GM12878 (cell line): ENCODE data around the gene SIL1. TPM values are rescaled to one million over a fixed set of nuclear protein-coding genes. Genes with fewer than 3 reads are reported as not detected.
A peak's percentile ranks its signal among the peaks of the same experiment; 100 is the strongest.

Experiments used
- ATAC-seq: fragments of 200-7000 bp; cut with Tn5 transposase; 3 replicates; pipeline ENCODE4 v1.9.1; 2020; ENCODE audit warnings: mild to moderate bottlenecking, moderate library complexity
- BruUV-seq: library from RNA; stranded (reverse); fragments of 400-500 nt; replicated peaks from 2 replicates; lab custom pipeline; 2021; lab: Mats Ljungman, UMichigan
- CTCF ChIA-PET: fragments of 300-600 bp; sonication (Branson Sonifier 250); formaldehyde crosslinking; extraction: SDS; loops from one replicate; lab custom pipeline; 2021; ENCODE audit warnings: inconsistent platforms; lab: Yijun Ruan, JAX
- POLR2A ChIA-PET: fragments of 350-600 bp; formaldehyde crosslinking; extraction: SDS; loops from one replicate; lab custom pipeline; 2021; ENCODE audit warnings: inconsistent platforms; lab: Charles Lee
- RAD21 ChIA-PET: fragments of 300-600 bp; sonication (Branson Sonifier 250); formaldehyde crosslinking; loops from one replicate; lab custom pipeline; 2023; ENCODE audit warnings: antibody characterized with exemption; ENCODE audit not compliant: unreplicated experiment; lab: Charles Lee
- SMC1A ChIA-PET: fragments of 300-600 bp; sonication (Branson Sonifier 250); formaldehyde crosslinking; loops from one replicate; lab custom pipeline; 2023; ENCODE audit not compliant: unreplicated experiment, uncharacterized antibody; lab: Charles Lee
- DNase-seq: peaks from one replicate; pipeline ENCODE4 v3.0.0-alpha.2; 2011; ENCODE audit warnings: low read depth, low spot score
- FAIRE-seq: peaks from 3 replicates; lab custom pipeline; 2011; peaks lifted over from hg19 to GRCh38; lab: Jason Lieb, UNC
- H2AFZ ChIP-seq: 2 replicates; pipeline ENCODE4 v1.6.0; 2011; ENCODE audit warnings: low read depth, low read length, control low read depth; ENCODE audit not compliant: control insufficient read depth
- H3K27ac ChIP-seq: 2 replicates; pipeline ENCODE4 v1.5.1; 2011; ENCODE audit warnings: control low read depth; ENCODE audit not compliant: control insufficient read depth, insufficient read depth
- H3K27me3 ChIP-seq, 2 experiments: replicated peaks in 1 of 2; 2 replicates each; pipeline versions ENCODE4 v1.6.0 to v1.6.1; 2011; ENCODE audit warnings: low read length in 1 of 2; ENCODE audit not compliant: control insufficient read depth in 2 of 2, insufficient read depth in 2 of 2
- H3K36me3 ChIP-seq, 2 experiments: 2 replicates each; pipeline ENCODE4 v1.5.1; 2011; ENCODE audit warnings: low read length in 1 of 2; ENCODE audit not compliant: control insufficient read depth in 2 of 2, insufficient read depth in 2 of 2
- H3K4me1 ChIP-seq: 2 replicates; pipeline ENCODE4 v1.6.1; 2011; ENCODE audit warnings: mild to moderate bottlenecking, low read length, moderate library complexity, mixed read lengths; ENCODE audit not compliant: control insufficient read depth, insufficient read depth
- H3K4me2 ChIP-seq: 2 replicates; pipeline ENCODE4 v1.6.0; 2011; ENCODE audit warnings: control low read depth; ENCODE audit not compliant: control insufficient read depth, insufficient read depth
- H3K4me3 ChIP-seq: fragments of 200-600 bp; sonication (generic); 2 replicates; pipeline ENCODE4 v1.5.1; 2016
- H3K79me2 ChIP-seq: 2 replicates; pipeline ENCODE4 v1.6.0; 2011; ENCODE audit warnings: low read length; ENCODE audit not compliant: control insufficient read depth, insufficient read depth
- H3K9ac ChIP-seq: 2 replicates; pipeline ENCODE4 v1.8.0; 2011; ENCODE audit warnings: low read length, control low read depth, mixed read lengths; ENCODE audit not compliant: control insufficient read depth, insufficient read depth
- H3K9me3 ChIP-seq: replicated peaks from 3 replicates; pipeline ENCODE4 v1.5.1; 2011; ENCODE audit warnings: mild to moderate bottlenecking, low read length; ENCODE audit not compliant: control insufficient read depth, insufficient read depth
- H4K20me1 ChIP-seq: 2 replicates; pipeline ENCODE4 v1.6.0; 2011; ENCODE audit not compliant: control insufficient read depth, insufficient read depth
- ATF7 ChIP-seq: fragments of 450-650 bp; IDR thresholded peaks from 2 replicates; pipeline ENCODE4 v1.6.1; 2016; ENCODE audit warnings: low read depth, mild to moderate bottlenecking
- CBFB ChIP-seq: IDR thresholded peaks from 2 replicates; pipeline ENCODE4 v1.6.1; 2016; ENCODE audit warnings: antibody characterized with exemption, low read depth
- EZH2 ChIP-seq: IDR thresholded peaks from 2 replicates; pipeline ENCODE4 v1.6.1; 2012; ENCODE audit warnings: low read depth, mild to moderate bottlenecking, control low read depth, inconsistent platforms, low read length, borderline replicate concordance; ENCODE audit not compliant: control insufficient read depth
- HDGF ChIP-seq: fragments of 450-650 bp; IDR thresholded peaks from 2 replicates; pipeline ENCODE4 v1.6.1; 2016; ENCODE audit warnings: antibody characterized with exemption
- IKZF1 ChIP-seq: fragments of 450-650 bp; conservative IDR thresholded peaks from 2 replicates; pipeline ENCODE4 v1.6.1; 2017; ENCODE audit warnings: antibody characterized with exemption, mild to moderate bottlenecking
- IKZF2 ChIP-seq, 2 experiments: fragments of 450-650 bp; IDR thresholded peaks; 2 replicates each; pipeline ENCODE4 v1.6.1; 2017; ENCODE audit warnings: mild to moderate bottlenecking in 2 of 2, moderate library complexity in 2 of 2
- MEF2A ChIP-seq: IDR thresholded peaks from 2 replicates; pipeline ENCODE4 v1.6.1; 2011; ENCODE audit warnings: low read depth, mild to moderate bottlenecking, low read length, moderate library complexity; ENCODE audit not compliant: insufficient read depth
- MEF2B ChIP-seq: fragments of 450-650 bp; IDR thresholded peaks from 2 replicates; pipeline ENCODE4 v1.6.1; 2018; ENCODE audit warnings: mild to moderate bottlenecking, moderate library complexity; ENCODE audit not compliant: partially characterized antibody, poor library complexity, severe bottlenecking
- POU2F2 ChIP-seq: IDR thresholded peaks from 3 replicates; pipeline ENCODE4 v1.6.1; 2011; ENCODE audit warnings: low read depth, mild to moderate bottlenecking, low read length, borderline replicate concordance
- RAD21 ChIP-seq: IDR thresholded peaks from 2 replicates; pipeline ENCODE4 v1.6.1; 2011; ENCODE audit warnings: mild to moderate bottlenecking, low read depth, low read length, moderate library complexity; ENCODE audit not compliant: insufficient read depth
- RUNX3 ChIP-seq: IDR thresholded peaks from 2 replicates; pipeline ENCODE4 v1.6.1; 2012; ENCODE audit warnings: low read length, inconsistent platforms
- SPI1 ChIP-seq: IDR thresholded peaks from 2 replicates; pipeline ENCODE4 v1.6.1; 2011; ENCODE audit warnings: low read depth, mild to moderate bottlenecking, low read length, moderate library complexity, borderline replicate concordance; ENCODE audit not compliant: insufficient read depth
- STAT3 ChIP-seq: IDR thresholded peaks from 2 replicates; pipeline ENCODE4 v1.6.1; 2011; ENCODE audit warnings: low read depth, low read length, improper control_type of control experiment
- TARDBP ChIP-seq: IDR thresholded peaks from 2 replicates; pipeline ENCODE4 v1.6.1; 2016; ENCODE audit warnings: borderline replicate concordance
- ZNF274 ChIP-seq: IDR thresholded peaks from one replicate; pipeline ENCODE4 v1.8.0; 2011; ENCODE audit not compliant: insufficient read length, insufficient read depth
- whole genome bisulfite sequencing: methylation state at CpG from one replicate; pipeline ENCODE4 v1.1.6; 2016; ENCODE audit warnings: low lambda C conversion rate; ENCODE audit not compliant: insufficient replicate concordance, insufficient coverage; ENCODE audit errors: missing lambda C conversion rate; 5-methylcytosine and 5-hydroxymethylcytosine counted together
- in situ Hi-C: fragments of 300-500 bp; cut with MboI; formaldehyde crosslinking; loops from 9 replicates; pipeline ENCODE4 v1.14.3; 2018; ENCODE audit warnings: mixed read lengths
- intact Hi-C: fragments of 100-400 bp; cut with micrococcal nuclease; formaldehyde crosslinking; loops from one replicate; pipeline ENCODE4 v1.14.2; 2022; ENCODE audit not compliant: unreplicated experiment
- polyA plus RNA-seq, 11 experiments: library from polyadenylated mRNA; depleted of rRNA in 4 of 11; unstranded in 6 of 11; stranded (reverse) in 5 of 11; fragments of >200 nt; fragmentation: Nextera tagmentation in 4 of 11; fragmentation: Illumina TruSeq in 1 of 11; extraction: Ambion mirVana in 4 of 11; extraction: Trizol in 1 of 11; gene quantifications; 1 replicate in 1 of 11; 2 replicates in 10 of 11; pipeline versions ENCODE4 v1.2.1 to v1.2.3, GENCODE V29; 2011 to 2016; ENCODE audit warnings: inconsistent platforms in 2 of 11, missing spikeins in 2 of 11, low read depth in 1 of 11
- total RNA-seq, 4 experiments: library from RNA; depleted of rRNA in 3 of 4; stranded (reverse); fragments of >200 nt in 3 of 4; fragmentation: Illumina TruSeq in 1 of 4; extraction: Trizol in 1 of 4; gene quantifications; 2 replicates each; pipeline versions ENCODE4 v1.2.1 to v1.2.3, GENCODE V29; 2013 to 2021
- TF ChIP-seq, protein P1 (sequence below): fragments of 450-650 bp; formaldehyde crosslinking; IDR thresholded peaks from 2 replicates; pipeline ENCODE4 v1.5.0; 2022; ENCODE audit warnings: mild to moderate bottlenecking, missing genetic modification characterization

Gene SIL1
- total and polyA plus RNA-seq, 10 of the 15 experiments (the other 5 are each of a cell fraction or from before 2014, with no cell fraction given): 4.1 to 49.8 (median 29.4) TPM

DNA sequence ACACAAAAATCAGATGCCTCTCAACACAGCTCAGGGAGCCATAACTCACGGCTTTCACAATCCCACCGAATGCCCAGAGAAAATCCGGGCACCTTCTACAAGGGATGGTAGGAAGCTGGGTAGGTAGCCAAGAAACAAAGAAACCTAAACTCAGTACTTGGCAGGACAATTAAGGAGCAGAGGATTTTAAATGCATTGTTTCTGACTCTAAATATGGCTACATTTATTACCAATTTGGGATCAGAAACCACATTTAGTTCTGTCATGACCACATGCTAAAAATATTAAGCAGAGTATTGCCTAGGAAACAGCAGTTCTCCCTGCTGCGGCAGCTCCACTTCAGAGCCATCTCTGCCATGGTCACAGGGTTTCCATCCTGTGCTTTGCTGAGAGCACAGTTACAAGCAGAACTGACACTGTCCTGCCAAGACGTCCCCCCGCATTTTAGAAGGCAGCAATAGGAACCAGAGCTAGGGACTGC lies 57.5 kb downstream of the SIL1 start:
- ChIA-PET SMC1A (interaction anchor here (0.7 to 1.8 kb wide), 5 partner anchors 16 to 348 kb away, joined by 3 to 7 read pairs (median 3); no protein-coding TSS in a partner anchor), CTCF (interaction anchor here (0.8 to 1.2 kb wide), 6 partner anchors 10 to 348 kb away, joined by 3 to 5 read pairs (median 4); no protein-coding TSS in a partner anchor), RAD21 (interaction anchor here (0.7 to 1.8 kb wide), 3 partner anchors 56 to 162 kb away, joined by 3 to 5 read pairs (median 3); partner anchors contain the start of gene SIL1), POLR2A (interaction anchor here (0.7 to 1.9 kb wide), 2 partner anchors 23 to 38 kb away, joined by 3 to 6 read pairs; no protein-coding TSS in a partner anchor)
- H3K9ac ChIP-seq: no peak overlapping the region
- no peaks in the 10 kb centered on the region for H4K20me1 ChIP-seq
- ATAC-seq (peak; percentile 65), FAIRE-seq (peak; percentile 38), DNase-seq (no peak)
- peak overlapping the region; percentile 56 for H3K4me2 ChIP-seq
- in situ Hi-C loops (no loop called here), intact Hi-C loops (no loop called here)
- BruUV-seq: no TSS peak
- WGBS: 59% methylated on average over 6 of the region's 6 CpGs
- H3K36me3 ChIP-seq: no peaks in the 10 kb centered on the region
- H3K4me3 ChIP-seq: no peak overlapping the region
- H3K27ac ChIP-seq: no peak overlapping the region
- no peaks in the 10 kb centered on the region for H3K27me3 ChIP-seq
- peaks cover 14% of the 10 kb centered on the region for H3K79me2 ChIP-seq
- no peak overlapping the region for H2AFZ ChIP-seq
- H3K9me3 ChIP-seq: no peaks in the 10 kb centered on the region
- TF ChIP-seq ATF7 (no peak), CBFB (peak; percentile 57; the same call in 1 of the 2 replicates), RUNX3 (peak; percentile 88), MEF2B (peak; percentile 65), STAT3 (no peak), HDGF (no peak), TARDBP (no peak), SPI1 (no peak), IKZF2 (IDR thresholded peaks at IDR 0.05) (peak in 1 of 2 experiments; percentile 22; a peak in 1 of 4 replicates), POU2F2 (no peak), MEF2A (peak; percentile 85), IKZF1 (0 out of 2 replicates have a peak, but pooled peaks have one; percentile 24), RAD21 (no peak), EZH2 (no peak), ZNF274 (no peak)
- TF ChIP-seq, protein P1, sequence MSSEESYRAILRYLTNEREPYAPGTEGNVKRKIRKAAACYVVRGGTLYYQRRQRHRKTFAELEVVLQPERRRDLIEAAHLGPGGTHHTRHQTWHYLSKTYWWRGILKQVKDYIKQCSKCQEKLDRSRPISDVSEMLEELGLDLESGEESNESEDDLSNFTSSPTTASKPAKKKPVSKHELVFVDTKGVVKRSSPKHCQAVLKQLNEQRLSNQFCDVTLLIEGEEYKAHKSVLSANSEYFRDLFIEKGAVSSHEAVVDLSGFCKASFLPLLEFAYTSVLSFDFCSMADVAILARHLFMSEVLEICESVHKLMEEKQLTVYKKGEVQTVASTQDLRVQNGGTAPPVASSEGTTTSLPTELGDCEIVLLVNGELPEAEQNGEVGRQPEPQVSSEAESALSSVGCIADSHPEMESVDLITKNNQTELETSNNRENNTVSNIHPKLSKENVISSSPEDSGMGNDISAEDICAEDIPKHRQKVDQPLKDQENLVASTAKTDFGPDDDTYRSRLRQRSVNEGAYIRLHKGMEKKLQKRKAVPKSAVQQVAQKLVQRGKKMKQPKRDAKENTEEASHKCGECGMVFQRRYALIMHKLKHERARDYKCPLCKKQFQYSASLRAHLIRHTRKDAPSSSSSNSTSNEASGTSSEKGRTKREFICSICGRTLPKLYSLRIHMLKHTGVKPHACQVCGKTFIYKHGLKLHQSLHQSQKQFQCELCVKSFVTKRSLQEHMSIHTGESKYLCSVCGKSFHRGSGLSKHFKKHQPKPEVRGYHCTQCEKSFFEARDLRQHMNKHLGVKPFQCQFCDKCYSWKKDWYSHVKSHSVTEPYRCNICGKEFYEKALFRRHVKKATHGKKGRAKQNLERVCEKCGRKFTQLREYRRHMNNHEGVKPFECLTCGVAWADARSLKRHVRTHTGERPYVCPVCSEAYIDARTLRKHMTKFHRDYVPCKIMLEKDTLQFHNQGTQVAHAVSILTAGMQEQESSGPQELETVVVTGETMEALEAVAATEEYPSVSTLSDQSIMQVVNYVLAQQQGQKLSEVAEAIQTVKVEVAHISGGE (CRISPR knock-in tag): no peak
- TF ChIP-seq, all 136 proteins: peak for 6
- H3K4me1 ChIP-seq: peaks cover 29% of the 10 kb centered on the region
